Hippocampal formation (tissue), 2 donors: ENCODE results near the gene ACTN2.

Experiments used
- DNase-seq, 2 donors: peaks; one replicate each; lab custom pipeline; 2025; lab: John Stamatoyannopoulos, UW

Gene ACTN2

DNA sequence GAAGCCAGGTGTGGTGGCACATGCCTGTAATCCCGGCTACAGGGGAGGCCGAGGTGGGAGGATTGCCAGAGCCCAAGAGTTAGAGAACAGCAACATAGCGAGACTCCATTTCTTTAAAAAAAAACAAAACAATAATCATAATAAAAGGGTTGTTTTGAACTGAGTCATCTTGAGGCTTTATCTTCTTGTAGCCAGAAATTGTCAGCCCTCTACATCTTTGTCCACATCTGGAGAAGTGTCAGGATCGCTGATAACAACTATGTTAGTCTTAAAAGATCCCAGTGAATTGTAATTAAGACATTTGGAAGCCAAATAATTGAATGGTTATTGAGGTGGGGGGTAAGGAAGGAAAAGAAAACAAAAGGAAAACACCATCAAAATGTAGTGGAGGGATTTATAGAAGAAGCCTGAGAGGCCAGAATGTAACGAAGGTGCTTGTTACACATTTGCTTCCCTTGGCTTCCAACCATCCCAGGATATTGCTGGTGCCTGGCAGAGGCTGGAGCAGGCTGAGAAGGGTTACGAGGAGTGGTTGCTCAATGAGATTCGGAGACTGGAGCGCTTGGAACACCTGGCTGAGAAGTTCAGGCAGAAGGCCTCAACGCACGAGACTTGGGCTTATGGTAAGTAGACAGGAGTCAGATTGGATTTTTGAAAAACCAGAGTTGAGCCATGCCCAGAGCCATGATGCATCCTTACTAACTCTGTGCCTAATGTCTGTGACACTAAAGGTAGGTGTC is 56.3 kb downstream of the ACTN2 start:
- DNase-seq = no peak

DNA sequence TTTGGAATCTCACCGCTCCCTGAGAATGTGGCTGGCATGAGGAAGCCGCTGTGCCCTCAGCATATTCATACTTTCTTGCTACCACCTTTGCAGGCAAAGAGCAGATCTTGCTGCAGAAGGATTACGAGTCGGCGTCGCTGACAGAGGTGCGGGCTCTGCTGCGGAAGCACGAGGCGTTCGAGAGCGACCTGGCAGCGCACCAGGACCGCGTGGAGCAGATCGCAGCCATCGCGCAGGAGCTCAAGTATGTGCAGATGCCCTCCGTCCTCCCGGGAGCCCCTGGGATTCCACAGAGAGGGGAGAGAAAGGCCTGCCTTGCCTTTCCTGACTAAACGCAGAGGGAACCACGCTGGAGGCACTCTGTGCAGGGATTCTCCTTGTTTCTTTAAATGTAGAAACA is 58.2 kb downstream of the ACTN2 start:
- DNase-seq = no peak

DNA sequence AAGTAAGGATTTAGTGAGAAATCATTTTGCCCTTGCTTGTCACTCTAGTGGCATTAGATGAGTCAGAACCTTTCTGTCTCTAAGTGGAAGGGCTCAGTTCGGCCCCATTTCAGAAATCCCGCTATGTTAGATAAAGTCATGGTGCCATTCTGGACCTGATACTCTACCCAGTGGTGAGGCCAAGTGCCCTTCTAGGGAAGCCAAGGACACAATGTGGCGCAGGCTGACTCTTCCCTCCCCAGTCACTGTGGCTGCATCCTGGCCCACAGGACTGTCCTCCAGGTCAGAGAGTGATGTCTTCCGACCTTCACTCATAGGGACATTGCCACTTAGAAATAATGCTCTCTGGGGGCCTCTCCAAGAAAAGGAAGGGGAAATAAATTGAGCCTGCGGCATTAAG is 60.5 kb downstream of the ACTN2 start:
- DNase-seq = no peak

DNA sequence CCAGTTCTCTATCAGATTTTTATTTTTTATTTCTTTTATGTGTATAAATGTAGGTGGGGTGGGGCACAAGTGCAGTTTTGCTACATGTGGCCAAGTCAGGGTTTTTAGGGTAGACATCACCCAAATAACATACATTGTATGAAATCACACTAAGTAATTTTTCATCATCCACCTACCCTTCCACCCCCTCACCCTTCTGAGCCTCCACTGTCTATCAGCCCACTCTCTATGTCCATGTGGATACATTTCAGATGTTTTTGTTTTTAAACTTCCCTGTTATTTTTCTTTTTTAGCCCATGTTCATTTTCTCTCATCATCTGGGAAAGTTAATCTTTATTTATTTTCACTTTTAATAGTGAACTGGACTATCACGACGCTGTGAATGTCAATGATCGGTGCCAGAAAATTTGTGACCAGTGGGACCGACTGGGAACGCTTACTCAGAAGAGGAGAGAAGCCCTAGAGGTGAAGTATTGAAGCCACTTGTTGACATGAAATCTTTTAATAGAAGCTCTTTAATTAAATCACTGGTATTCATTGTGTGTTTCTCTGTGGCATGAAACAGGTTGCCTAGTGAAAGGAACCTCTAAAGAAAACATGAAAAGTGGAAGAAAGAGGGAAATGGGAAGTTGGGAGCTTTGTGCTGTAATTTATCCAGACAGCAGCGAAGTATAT is 61.1 kb downstream of the ACTN2 start:
- DNase-seq = no peak

DNA sequence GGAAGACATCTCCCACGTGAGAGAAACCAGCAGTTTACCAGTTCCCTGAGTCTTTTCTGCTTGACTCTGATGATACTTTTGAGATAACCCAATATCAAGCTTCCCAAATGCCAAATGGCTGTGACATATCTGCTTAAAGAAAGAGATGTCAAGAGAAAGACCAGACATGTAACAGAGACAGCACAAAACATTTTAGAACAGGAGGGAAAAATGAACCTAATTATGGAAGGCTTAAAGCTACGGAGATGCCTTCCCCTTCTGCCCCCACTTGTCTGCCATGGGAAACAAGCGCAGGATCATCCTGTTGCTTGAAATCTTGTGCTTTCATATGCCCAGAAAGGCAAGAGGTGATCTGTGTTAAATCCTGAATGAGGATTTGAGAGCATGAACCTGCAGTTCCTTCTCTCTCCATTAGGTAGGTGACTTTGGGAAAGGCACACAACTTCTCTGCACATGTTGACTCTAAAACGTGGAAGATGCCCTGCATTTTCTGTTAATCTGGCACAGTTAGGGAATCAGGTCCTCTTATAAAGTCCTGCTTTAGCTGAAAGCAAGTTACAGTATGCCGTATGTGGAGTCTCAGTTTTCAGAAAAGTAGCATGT is 62.1 kb downstream of the ACTN2 start:
- DNase-seq = no peak

DNA sequence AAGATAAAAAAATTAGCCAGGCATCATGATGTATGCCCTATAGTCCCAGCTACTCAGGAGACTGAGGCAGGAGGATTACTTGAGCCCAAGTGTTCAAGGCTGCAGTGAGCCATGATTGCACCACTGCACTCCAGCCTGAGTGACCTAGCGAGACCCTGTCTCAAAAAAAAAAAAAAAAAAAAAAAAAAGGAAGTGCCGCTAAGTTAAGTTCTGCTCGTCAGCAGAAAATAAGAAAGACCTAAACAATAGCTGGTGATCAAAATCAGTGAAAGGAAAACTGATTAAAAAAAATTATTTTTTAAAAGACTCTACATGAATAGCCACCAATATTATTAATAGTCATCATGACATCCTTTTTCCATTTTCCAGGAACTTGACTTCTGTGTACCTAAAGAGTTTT is 64.6 kb downstream of the ACTN2 start:
- DNase-seq = no peak

DNA sequence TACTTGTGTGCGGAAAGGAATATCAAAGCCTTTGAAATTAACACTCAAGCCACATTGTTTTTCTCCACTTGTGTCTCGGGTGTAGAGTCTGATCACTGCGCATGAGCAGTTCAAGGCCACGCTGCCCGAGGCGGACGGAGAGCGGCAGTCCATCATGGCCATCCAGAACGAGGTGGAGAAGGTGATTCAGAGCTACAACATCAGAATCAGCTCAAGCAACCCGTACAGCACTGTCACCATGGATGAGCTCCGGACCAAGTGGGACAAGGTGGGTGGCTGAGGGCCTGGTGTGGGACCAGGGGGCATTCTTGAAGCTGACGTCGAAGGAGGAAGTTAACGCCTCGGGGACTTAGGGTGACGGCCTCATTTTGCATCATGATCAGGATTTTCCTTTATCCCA is 65.1 kb downstream of the ACTN2 start:
- DNase-seq = no peak

DNA sequence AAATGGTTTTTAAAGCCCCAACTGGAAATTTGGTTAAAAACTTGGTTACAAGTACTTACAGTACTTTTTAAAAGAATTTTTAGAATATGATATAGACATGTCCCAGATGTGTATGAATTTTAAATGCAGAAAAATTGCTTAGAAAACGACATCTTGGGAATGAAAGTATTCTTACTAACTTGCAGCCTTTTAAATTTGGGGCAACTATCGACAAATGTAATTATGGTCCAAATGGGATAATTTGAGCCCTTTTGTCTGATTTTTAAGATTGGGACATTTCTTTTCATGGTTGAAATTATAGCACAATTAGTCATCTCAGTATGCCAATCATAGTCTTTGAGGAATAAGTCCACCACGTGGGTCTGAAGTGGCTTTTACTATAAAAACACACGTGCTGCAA is 65.6 kb downstream of the ACTN2 start:
- DNase-seq = no peak

DNA sequence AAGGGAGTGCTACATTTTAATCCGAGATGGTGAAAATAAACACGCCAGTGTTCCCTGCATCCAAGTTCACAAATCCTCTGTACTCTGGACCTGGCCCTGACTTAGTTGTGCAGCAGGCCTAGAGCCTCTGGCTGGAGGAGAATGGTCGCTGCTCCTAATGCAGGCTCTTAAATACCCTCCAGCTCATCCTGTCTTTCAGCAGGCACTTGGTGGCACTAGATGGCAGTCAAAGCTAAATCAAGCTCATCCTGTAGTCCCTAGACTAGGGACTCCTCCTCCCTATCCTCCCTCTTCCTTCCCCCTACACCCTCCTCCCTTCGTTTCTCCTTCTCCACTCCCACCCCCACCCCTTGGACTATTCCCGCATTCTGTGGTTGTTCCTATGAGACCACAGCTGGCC is 67.2 kb downstream of the ACTN2 start:
- DNase-seq = peak in 1 of 2 donors; percentile 28

DNA sequence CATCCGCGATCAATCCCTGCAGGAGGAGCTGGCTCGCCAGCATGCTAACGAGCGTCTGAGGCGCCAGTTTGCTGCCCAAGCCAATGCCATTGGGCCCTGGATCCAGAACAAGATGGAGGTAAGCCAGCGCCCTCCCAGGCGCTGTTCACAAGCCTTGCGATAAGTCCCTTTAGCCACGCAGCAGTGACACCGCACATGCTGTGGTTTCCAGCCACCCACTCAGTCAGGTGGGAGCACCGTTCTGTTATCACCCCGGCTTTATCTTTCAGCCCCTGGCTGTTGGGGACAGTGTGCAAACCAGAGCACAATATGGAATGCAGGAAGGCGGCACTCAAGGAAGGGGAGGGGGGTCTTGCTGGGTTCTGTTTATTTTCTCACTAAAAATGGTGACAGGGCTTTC is 67.7 kb downstream of the ACTN2 start:
- no peak for DNase-seq

DNA sequence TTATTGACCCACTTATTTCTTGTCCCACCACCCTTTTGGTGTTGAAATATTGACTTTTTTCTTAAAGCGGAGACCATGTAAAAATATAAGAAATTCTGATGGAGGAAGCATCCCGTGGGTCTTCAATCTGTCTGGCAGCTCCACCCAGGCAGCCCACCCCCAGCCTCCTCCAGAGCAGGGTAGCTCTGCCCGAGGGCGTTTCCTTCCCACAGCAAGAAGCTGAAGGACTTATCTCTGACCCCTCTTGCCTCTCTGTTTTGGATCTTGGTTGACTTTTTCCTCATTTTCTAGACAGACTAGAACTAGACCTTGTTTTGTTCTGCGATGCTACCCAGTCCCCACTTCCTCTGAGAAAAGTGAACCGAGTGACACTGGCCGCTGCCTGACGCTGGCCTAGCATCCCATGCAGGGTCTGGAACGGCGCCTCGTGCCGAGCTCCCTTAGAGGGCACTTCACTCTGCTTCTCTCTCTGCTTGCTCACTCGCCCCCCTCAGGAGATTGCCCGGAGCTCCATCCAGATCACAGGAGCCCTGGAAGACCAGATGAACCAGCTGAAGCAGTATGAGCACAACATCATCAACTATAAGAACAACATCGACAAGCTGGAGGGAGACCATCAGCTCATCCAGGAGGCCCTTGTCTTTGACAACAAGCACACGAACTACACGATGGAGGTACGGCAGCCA is 68.4 kb downstream of the ACTN2 start:
- no peak for DNase-seq

DNA sequence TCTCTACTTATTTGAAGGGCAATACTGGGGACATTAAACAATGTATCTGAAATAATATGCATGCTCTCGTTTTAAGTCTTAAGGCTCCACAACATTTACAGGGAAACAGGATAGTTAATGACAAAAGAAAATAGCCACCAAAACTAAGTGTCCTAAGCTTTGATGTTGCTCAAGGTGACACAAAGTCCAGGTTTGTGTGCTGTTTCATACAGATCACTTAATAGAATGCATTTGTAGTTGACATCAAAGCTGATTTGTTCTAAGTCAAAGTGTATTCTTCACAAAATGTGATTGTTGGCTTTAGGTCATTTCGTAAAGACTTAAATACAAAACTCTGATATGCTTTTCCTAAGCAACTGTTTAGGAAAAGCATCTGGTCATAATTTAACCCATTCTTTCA is 71.3 kb downstream of the ACTN2 start:
- no peak for DNase-seq

DNA sequence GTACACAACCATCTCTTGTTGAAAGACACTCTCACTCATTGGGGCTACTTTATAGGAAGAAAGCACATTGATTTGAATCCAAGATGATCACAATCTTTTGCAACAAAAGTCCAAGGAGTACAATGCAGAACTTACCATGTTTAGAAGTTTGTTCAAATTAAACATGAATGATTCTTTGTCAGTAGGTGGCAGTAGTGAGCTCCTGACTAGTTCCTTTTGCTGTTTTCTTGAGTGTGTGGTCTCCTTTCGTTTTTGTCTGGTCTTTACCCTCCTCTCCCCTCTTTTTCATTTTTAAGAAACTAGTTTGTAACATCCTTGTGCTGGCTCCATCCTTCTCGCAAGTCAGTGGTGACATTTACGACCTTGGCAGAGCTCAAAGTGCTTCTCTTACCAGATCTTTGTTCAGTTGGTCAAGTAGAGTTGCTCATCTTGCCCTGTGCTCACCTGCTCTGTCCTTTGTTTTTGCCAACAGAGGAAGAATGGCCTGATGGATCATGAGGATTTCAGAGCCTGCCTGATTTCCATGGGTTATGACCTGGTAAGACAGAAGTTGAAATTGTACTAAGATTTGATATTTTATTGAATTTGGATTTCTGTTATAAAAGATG is 73.1 kb downstream of the ACTN2 start:
- no peak for DNase-seq

DNA sequence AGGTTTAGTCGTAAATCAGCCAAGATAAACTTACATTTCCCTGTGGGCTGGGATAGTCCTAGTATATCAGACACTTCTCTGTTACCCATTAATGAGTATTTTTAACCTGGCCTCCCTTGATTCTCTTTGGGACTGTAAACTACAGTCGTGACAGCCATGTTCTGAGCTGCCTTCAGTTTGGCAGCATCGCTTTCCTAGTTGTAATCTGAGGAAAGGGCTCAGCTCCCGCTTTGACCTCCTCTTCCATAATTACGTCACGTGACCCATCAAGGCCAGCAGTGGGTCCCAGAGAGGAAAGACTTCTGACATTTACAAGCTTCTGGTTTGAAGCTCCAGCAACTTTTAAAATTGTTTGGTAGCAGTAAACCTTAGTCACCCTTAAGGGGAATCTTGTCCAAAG is 74.2 kb downstream of the ACTN2 start:
- DNase-seq = no peak

DNA sequence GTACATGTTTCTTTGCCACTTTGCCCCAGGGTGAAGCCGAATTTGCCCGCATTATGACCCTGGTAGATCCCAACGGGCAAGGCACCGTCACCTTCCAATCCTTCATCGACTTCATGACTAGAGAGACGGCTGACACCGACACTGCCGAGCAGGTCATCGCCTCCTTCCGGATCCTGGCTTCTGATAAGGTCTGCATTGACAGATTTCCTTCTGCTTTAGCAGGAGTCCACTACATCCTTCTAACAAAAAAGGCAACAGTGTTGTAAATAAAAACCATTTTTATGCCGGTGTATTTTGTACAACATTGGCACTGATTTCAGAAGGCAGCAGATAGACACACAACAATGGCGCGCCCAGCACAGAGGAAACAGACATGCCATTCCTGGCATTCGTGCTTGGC is 74.7 kb downstream of the ACTN2 start:
- DNase-seq = no peak

DNA sequence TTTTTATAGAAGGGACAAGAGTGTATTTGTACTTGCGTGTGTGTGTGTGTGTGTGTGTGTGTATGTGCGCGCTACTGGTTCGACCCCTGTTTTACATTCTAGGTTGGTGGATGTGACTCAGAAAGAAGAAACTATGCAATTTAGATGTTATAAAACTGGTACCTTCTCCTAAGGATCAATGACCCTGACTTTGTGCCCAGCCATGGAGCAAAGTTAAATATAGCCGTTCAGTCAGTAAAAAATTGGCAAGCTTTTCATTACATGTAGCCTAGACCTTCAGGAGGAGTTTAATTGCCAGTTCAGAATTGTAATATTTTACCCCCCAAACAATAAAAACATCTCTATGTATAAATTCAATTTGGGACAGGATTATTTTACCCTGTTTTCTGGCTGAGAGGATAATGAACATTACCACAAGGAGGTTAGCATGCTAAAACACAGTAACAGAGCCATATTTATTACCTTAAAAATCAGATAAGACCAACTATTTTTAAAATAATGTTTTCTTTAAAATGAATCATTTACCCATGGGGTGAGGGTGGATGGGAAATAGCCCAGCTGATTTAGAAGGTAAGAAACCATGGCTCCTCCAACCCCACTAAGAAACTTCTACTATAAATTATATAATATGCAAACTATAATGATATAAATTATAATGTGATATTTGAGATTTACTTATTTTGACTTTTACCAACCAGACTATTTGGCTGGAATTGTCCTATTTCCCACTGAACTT is 75.3 kb downstream of the ACTN2 start:
- DNase-seq = no peak

DNA sequence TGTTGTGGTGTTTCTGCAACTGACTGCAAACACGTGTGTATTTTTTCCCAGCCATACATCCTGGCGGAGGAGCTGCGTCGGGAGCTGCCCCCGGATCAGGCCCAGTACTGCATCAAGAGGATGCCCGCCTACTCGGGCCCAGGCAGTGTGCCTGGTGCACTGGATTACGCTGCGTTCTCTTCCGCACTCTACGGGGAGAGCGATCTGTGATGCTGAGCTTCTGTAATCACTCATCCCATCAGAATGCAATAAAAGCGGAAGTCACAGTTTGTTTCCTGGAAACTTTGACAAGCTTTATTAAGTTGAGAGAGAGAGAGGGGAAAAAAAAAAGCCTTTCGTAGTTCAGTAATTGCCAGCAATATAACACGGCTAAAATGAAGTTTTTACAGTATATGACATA is 76.1 kb downstream of the ACTN2 start:
- no peak for DNase-seq

DNA sequence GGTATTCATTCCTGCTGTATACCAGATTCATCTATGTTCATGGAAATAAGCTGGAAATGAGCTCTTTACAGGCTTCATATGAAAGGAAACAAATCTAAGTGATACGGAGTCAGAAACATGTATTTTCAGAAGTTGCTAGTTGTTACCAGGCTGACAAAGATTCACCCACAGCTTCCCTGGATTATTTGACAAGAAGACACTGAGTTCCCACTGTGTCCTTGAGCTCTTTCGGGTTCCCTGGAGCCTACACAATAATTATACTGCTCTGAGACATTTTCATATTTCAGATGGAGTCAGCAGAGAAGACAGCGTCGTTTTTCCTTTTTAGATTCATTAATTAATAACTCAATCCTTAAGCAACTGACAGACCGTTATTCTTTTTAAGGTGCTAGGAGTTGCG is 79.5 kb downstream of the ACTN2 start:
- no peak for DNase-seq

DNA sequence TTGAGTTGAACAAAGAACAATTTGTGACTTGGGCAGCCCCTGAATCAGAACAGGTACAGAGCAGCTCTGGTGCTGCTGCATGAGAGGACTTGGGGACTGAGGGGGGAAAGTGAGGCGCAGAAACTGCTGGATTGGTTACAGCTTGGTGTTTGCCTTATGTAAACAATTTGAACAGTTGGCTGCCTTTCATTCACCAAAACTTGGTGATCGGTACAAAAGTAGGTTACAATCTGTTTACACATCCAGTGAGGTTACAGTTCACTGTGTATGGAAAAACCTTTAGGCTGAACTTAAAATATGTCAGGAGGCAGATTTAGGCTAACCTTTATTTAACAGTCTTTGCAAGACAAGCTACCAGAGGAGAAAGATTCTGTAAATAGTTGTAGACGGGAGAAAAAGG is 80.2 kb downstream of the ACTN2 start:
- no peak for DNase-seq

DNA sequence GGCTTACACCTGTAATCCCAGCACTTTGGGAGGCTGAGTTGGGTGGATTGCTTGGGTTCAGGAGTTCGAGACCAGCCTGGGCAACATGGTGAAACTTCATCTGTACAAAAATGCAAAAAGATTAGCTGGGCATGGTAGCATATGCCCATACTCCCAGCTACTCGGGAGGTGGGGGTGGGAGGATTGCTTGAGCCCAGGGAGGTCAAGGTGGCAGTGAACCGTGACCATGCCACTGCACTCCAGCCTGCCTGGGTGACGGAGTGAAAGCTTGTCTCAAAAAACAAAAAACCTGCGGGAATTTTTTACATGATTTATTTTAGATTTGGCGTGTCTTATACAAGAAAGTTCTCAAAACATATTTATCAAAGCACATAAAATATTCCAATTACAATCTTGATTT is 81.0 kb downstream of the ACTN2 start:
- DNase-seq = no peak

DNA sequence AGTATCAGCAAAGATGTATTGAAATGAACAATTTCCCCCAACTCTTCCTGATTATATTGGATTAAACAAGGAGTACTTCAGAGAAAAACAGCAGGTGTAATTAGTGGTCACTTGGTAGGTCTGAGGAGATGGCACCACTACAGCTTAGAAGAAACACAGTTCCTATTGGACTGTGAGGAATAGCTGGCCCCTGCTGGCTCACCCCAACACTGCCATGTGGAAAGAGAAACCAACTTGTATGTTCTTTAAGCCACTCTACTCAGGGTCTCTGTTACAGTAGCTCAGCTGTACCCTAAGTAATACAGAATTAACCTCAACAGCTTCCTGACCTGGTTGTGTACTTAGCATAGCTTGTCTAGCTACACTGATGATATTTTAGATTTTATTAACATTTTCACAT is 82.3 kb downstream of the ACTN2 start:
- no peak for DNase-seq

DNA sequence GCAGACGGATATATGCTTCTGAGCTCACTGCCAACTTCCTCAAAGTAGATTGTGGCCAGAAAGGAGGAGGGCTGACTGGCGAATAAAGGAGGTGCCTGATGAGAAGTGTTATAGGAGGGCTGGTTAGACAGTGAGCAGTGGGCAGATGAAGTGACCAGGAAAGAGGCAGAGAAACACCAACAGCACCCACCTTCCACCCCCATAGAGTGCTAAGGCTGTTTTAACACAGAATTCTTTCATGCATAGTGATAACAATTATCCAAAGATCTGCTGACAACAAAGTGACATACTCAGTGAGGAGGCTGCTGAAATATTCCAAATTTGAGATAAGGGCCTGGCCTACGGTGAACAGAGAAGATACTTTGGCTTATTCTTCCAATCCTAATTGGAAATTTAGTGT is 87.6 kb downstream of the ACTN2 start:
- DNase-seq = no peak
